Measurements from ENCODE around the gene LGR6. TPM values are rescaled to one million over a fixed set of nuclear protein-coding genes. Genes with fewer than 3 reads are reported as not detected.

Gene LGR6
- polyA plus RNA-seq, 1 donor from 2014 or later = not detected

DNA sequence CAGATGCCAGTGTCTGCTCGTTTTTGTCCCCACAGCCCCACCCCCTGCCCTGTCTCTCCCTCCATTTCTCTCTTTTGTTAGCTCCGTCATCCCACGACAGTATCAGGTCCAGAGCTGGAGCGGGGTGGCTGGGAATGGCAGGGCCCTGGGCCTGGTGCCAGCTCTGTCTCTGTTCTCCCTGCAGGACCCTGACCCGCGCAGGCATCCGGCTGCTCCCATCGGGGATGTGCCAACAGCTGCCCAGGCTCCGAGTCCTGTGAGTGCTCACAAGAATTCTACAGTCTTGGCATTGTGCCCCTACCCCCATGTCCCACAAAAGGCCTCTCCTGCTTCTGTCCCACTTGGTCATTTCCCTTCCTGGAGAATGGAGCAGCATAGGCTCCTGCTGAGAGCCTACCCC, 110.8 kb downstream of the LGR6 start:
- no peak overlapping the region for H3K4me2 ChIP-seq (ENCODE audit: low read length)

DNA sequence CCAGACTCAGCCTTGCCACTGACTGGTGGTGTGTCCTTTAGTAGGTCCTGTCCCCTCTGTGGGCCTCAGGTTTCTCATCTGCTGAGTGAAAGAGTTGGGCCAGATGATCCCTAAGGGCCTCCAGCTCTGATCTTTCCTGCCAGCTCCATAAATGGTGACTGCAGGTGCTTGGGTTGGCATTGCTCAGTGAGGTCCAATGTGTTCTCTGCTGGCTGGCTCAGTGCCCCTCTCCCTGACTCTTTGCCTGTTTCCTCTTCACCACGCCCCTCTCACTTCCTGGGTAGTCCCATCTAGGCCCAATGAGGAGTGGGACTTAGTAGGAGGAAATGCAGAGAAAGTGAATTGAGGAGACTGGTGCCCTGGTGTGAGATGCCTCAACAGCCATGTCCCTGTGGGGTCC, 111.6 kb downstream of the LGR6 start:
- H3K4me2 ChIP-seq (ENCODE audit: low read length) = no peak overlapping the region
- no peak overlapping the region for H3K9ac ChIP-seq (ENCODE audit: low read length)
- H3K9me2 ChIP-seq (ENCODE audit: insufficient read depth, low read length) = no peaks in the 10 kb centered on the region
- no peak overlapping the region for H3K4me3 ChIP-seq (ENCODE audit: low read length)
- no peaks in the 10 kb centered on the region for H3K36me3 ChIP-seq (ENCODE audit: insufficient read depth, low read length)
- no peaks in the 10 kb centered on the region for H3K27me3 ChIP-seq (ENCODE audit: insufficient read depth, low read depth, low read length)
- no peaks in the 10 kb centered on the region for H3F3A ChIP-seq (ENCODE audit: insufficient read depth, low read length, poor library complexity, severe bottlenecking)
- no peak for TF ChIP-seq TAF1 (IDR thresholded peaks at IDR 0.05; ENCODE audit: low read depth)
- TF ChIP-seq SMC3 (conservative IDR thresholded peaks at IDR 0.05; ENCODE audit: poor library complexity) = no peak
- no peak for TF ChIP-seq EP300 (conservative IDR thresholded peaks at IDR 0.05; ENCODE audit: poor library complexity, severe bottlenecking)
- TF ChIP-seq MXI1 (conservative IDR thresholded peaks at IDR 0.05; ENCODE audit: poor library complexity, severe bottlenecking) = no peak
- no peak for TF ChIP-seq POLR2AphosphoS5 (IDR thresholded peaks at IDR 0.05)
- TF ChIP-seq RAD21 (conservative IDR thresholded peaks at IDR 0.05) = no peak
- no peak for TF ChIP-seq EZH2 (IDR thresholded peaks at IDR 0.05; ENCODE audit: borderline replicate concordance, insufficient read depth, low read length, poor library complexity, severe bottlenecking)
- no peak for TF ChIP-seq REST (IDR thresholded peaks at IDR 0.05; ENCODE audit: borderline replicate concordance)
- H3K9me3 ChIP-seq (ENCODE audit: low read length) = no peaks in the 10 kb centered on the region
- H2AFZ ChIP-seq (ENCODE audit: low read depth, low read length) = no peak overlapping the region
- no peaks in the 10 kb centered on the region for H3K79me2 ChIP-seq (replicated peaks; ENCODE audit: insufficient read depth, low read length)
- H3K27ac ChIP-seq (ENCODE audit: low read length) = no peak overlapping the region
- no peaks in the 10 kb centered on the region for H4K20me1 ChIP-seq (ENCODE audit: insufficient read depth)

More for the DNA sequence above, 110.8 kb downstream of the LGR6 start:
- H2AFZ ChIP-seq (ENCODE audit: low read depth, low read length) = no peak overlapping the region
- H3K36me3 ChIP-seq (ENCODE audit: insufficient read depth, low read length) = no peaks in the 10 kb centered on the region
- H3F3A ChIP-seq (ENCODE audit: insufficient read depth, low read length, poor library complexity, severe bottlenecking) = no peaks in the 10 kb centered on the region
- H3K27ac ChIP-seq (ENCODE audit: low read length) = no peak overlapping the region
- TF ChIP-seq EP300 (conservative IDR thresholded peaks at IDR 0.05; ENCODE audit: poor library complexity, severe bottlenecking) = no peak
- TF ChIP-seq TAF1 (IDR thresholded peaks at IDR 0.05; ENCODE audit: low read depth) = no peak
- no peak for TF ChIP-seq RAD21 (conservative IDR thresholded peaks at IDR 0.05)
- no peak for TF ChIP-seq REST (IDR thresholded peaks at IDR 0.05; ENCODE audit: borderline replicate concordance)
- no peak for TF ChIP-seq CTCF (IDR thresholded peaks at IDR 0.05; ENCODE audit: poor library complexity, severe bottlenecking)
- TF ChIP-seq SMC3 (conservative IDR thresholded peaks at IDR 0.05; ENCODE audit: poor library complexity) = no peak
- TF ChIP-seq EZH2 (IDR thresholded peaks at IDR 0.05; ENCODE audit: borderline replicate concordance, insufficient read depth, low read length, poor library complexity, severe bottlenecking) = no peak
- no peak overlapping the region for H3K9ac ChIP-seq (ENCODE audit: low read length)
- H3K4me3 ChIP-seq (ENCODE audit: low read length) = no peak overlapping the region
- H3K79me2 ChIP-seq (replicated peaks; ENCODE audit: insufficient read depth, low read length) = no peaks in the 10 kb centered on the region
- no peaks in the 10 kb centered on the region for H4K20me1 ChIP-seq (ENCODE audit: insufficient read depth)
- no peaks in the 10 kb centered on the region for H3K9me3 ChIP-seq (ENCODE audit: low read length)
- no peaks in the 10 kb centered on the region for H3K9me2 ChIP-seq (ENCODE audit: insufficient read depth, low read length)
- H3K27me3 ChIP-seq (ENCODE audit: insufficient read depth, low read depth, low read length) = no peaks in the 10 kb centered on the region
